ENCODE data around the gene ZBTB2. TPM values are rescaled to one million over a fixed set of nuclear protein-coding genes. Genes with fewer than 3 reads are reported as not detected.

ZBTB2 gene
- total RNA-seq, 1 donor = 10.8 TPM

- TF ChIP-seq CTCF (IDR thresholded peaks at IDR 0.05; ENCODE audit: insufficient read depth, low read depth, low read length) = no peak
These were observed 43.0 kb upstream of the ZBTB2 start for GRCh38 chr6:151434369-151434768.

DNA sequence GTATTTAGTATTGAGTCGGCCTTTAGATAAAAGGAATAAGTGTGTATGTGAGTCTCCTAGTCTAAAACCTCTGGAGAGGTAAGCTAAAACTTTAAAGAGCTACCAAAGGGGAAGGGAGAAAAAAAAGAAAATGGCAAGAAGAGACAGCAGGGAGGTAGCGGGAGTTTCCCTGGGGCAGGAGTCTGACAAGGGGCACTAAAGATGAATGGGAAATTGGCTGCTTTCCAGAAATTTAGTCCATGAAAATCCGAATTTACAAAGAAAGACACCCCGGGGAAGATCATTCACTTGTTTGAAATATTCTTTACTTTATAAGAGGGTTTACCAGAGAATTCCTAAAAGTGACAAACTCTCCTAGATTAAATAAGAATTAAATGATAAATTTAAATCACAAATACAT lies 41.3 kb upstream of the ZBTB2 start:
- no peak for TF ChIP-seq CTCF (IDR thresholded peaks at IDR 0.05; ENCODE audit: insufficient read depth, low read depth, low read length)
- DNase-seq (ENCODE audit: low read depth) = no peak
- no peak overlapping the region for H3K4me3 ChIP-seq (ENCODE audit: low read depth, low read length)

More at GRCh38 chr6:151434369-151434768, 43.0 kb upstream of the ZBTB2 start:
- no peak for DNase-seq (ENCODE audit: low read depth)
- no peak overlapping the region for H3K4me3 ChIP-seq (ENCODE audit: low read depth, low read length)

DNA sequence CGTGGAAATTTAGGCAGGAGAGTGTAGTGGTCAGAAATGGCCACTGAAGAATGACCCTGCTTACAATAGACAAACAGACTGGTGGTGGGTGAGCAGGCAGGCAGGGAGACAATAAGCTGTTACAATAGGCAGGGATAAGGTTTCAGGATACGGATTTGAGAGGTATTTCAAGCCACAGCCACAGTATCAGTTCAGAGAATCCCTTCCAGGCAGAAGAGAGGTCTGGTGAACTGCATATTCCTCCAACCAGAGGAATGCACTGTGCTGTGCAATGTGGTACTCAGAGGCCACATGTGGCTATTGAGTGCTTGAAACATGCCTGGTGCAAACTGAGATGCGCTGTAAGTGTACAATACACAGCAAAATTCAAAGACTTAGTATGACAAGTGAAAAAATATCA lies 40.0 kb upstream of the ZBTB2 start:
- no peak for DNase-seq (ENCODE audit: low read depth)
- no peak overlapping the region for H3K4me3 ChIP-seq (ENCODE audit: low read depth, low read length)
- no peak for TF ChIP-seq CTCF (IDR thresholded peaks at IDR 0.05; ENCODE audit: insufficient read depth, low read depth, low read length)

- DNase-seq (ENCODE audit: low read depth) = no peak
- no peak overlapping the region for H3K4me3 ChIP-seq (ENCODE audit: low read depth, low read length)
- TF ChIP-seq CTCF (IDR thresholded peaks at IDR 0.05; ENCODE audit: insufficient read depth, low read depth, low read length) = peak; percentile 14
These were observed 39.5 kb upstream of the ZBTB2 start for GRCh38 chr6:151430886-151431285.

- no peak for TF ChIP-seq CTCF (IDR thresholded peaks at IDR 0.05; ENCODE audit: insufficient read depth, low read depth, low read length)
- DNase-seq (ENCODE audit: low read depth) = no peak
These were observed 36.9 kb upstream of the ZBTB2 start for GRCh38 chr6:151428093-151428735.

DNA sequence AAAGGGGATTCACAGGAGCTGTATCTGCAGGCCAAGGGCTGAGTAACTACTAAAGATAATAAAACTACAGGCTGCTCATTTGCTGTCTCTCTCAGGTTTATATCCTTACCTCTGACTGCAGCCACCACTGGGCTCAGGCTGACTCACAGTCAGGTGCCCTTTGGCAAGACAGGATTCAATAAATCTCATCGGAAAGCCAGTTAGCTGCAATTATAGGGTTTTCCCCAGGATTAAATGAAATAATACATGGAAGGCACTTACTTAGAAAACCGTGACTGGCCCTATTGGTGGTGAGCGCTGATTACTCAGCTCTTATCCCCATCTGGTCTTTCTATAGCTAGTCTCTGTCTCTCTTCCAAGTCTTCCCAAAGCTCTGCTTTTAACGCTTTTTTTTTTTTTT lies 34.2 kb upstream of the ZBTB2 start:
- DNase-seq (ENCODE audit: low read depth) = peak; percentile 23
- H3K4me3 ChIP-seq (ENCODE audit: low read depth, low read length) = no peak overlapping the region
- TF ChIP-seq CTCF (IDR thresholded peaks at IDR 0.05; ENCODE audit: insufficient read depth, low read depth, low read length) = no peak

More at GRCh38 chr6:151428093-151428735, 36.9 kb upstream of the ZBTB2 start:
- H3K4me3 ChIP-seq (ENCODE audit: low read depth, low read length) = no peak overlapping the region

- no peak overlapping the region for H3K4me3 ChIP-seq (ENCODE audit: low read depth, low read length)
- no peak for TF ChIP-seq CTCF (IDR thresholded peaks at IDR 0.05; ENCODE audit: insufficient read depth, low read depth, low read length)
- no peak for DNase-seq (ENCODE audit: low read depth)
These were observed 31.6 kb upstream of the ZBTB2 start for GRCh38 chr6:151422981-151423380.
